Epithelial cell of proximal tubule (primary cell): Measurements from ENCODE around the gene ABCA7. TPM values are rescaled to one million over a fixed set of nuclear protein-coding genes. Genes with fewer than 3 reads are reported as not detected.
A peak's percentile ranks its signal among the peaks of the same experiment; 100 is the strongest.

ENCODE experiments used
- DNase-seq: peaks from one replicate; pipeline ENCODE4 v3.0.0-alpha.2; 2011; ENCODE audit warnings: low read depth
- H3K4me3 ChIP-seq: 2 replicates; pipeline ENCODE4 v1.5.1; 2011; ENCODE audit warnings: low read depth, mild to moderate bottlenecking, low read length
- CTCF ChIP-seq: conservative IDR thresholded peaks from 2 replicates; pipeline ENCODE4 v1.5.1; 2012; ENCODE audit warnings: low read depth, mild to moderate bottlenecking, low read length
- total RNA-seq: library from RNA; depleted of rRNA; stranded (reverse); fragments of >200 nt; gene quantifications from 2 replicates; pipeline ENCODE4 v1.2.3, GENCODE V29; 2015

Gene ABCA7
- total RNA-seq, 1 donor from 2014 or later, result 9.7 TPM

- H3K4me3 ChIP-seq, result peak overlapping the region; percentile 4
- no peak for DNase-seq
- TF ChIP-seq CTCF, result no peak
These were observed 44.3 kb downstream of the ABCA7 start for GRCh38 chr19:1084024-1084868.

- DNase-seq, result no peak
- H3K4me3 ChIP-seq, result no peak overlapping the region
- TF ChIP-seq CTCF, result no peak
These were observed 45.2 kb downstream of the ABCA7 start for GRCh38 chr19:1085053-1085658.

- DNase-seq, result no peak
- no peak for TF ChIP-seq CTCF
- no peak overlapping the region for H3K4me3 ChIP-seq
These were observed 46.0 kb downstream of the ABCA7 start for GRCh38 chr19:1085676-1086442.

DNA sequence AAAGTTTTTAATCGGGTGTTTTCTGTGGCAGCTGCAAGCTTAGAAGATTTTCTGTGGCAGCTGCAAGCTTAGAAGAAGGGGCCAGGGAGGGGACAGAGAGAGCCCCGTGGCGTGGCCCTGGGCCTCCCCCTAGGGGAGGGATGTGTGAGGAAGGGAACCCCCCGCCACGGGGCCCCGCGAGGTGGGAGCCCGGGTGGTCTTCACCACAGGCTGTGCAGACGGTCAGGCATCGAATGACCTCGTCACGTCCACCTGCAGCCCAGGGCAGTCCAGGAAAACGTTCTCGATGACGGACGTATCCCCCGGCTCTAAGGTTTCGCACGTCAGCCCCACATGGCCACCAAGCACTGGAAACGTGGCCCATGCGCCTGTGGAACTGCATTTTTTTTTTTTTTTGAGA, 46.7 kb downstream of the ABCA7 start:
- TF ChIP-seq CTCF, result no peak
- no peak overlapping the region for H3K4me3 ChIP-seq
- DNase-seq, result no peak

DNA sequence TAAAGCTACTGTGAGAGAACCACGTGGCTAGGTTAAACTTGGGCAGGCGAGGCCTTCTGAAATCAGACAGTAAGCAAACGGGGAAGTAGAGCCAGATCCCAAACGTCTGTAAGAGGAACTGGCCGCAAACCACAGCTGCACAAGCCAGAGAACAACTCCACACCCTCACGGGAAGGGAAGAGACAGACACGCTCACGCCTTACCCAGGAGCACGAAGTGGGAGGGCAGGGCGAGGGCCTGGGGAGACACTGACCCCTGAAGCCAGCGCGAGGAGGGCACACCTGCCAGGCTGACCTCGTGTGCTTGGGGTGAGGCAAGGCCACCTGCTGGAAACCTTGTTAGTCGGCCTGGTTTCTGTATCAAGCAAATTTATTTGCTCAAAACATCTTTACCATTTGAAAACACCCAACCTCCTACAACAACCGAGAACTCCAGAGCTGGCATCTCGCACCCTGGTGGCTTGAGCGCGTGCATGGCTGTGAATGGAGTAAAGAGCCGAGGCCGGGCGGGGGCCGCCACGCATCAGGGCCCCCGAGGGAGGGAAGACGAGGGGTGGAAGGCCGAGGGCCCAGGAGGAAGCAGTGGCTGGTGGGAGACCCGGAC, 48.0 kb downstream of the ABCA7 start:
- no peak for TF ChIP-seq CTCF

GRCh38 chr19:1088416-1089010, 48.6 kb downstream of the ABCA7 start:
- no peak for TF ChIP-seq CTCF
- DNase-seq, result no peak
- no peak overlapping the region for H3K4me3 ChIP-seq

More for the DNA sequence above, 48.0 kb downstream of the ABCA7 start:
- no peak for DNase-seq
- H3K4me3 ChIP-seq, result no peak overlapping the region
